HepG2 (cell line): ENCODE data around the gene STX2. TPM values are rescaled to one million over a fixed set of nuclear protein-coding genes. Genes with fewer than 3 reads are reported as not detected.

ENCODE experiments used
- ARNTL ChIP-seq: sonication (generic); formaldehyde crosslinking; IDR thresholded peaks from 2 replicates; pipeline ENCODE4 v1.4.0; 2020; ENCODE audit warnings: mild to moderate bottlenecking, missing genetic modification reagents
- ATM ChIP-seq: fragments of 450-650 bp; IDR thresholded peaks from 2 replicates; pipeline ENCODE4 v1.7.1; 2017; ENCODE audit warnings: mild to moderate bottlenecking, borderline replicate concordance
- ATRX ChIP-seq: sonication (generic); formaldehyde crosslinking; IDR thresholded peaks from 2 replicates; pipeline ENCODE4 v1.4.0; 2020; ENCODE audit warnings: missing genetic modification reagents, borderline replicate concordance
- HCFC1 ChIP-seq: fragments of 150-350 bp; IDR thresholded peaks from 2 replicates; pipeline ENCODE4 v1.6.1; 2014; ENCODE audit warnings: low read depth, low read length
- IKZF1 ChIP-seq: fragments of 450-650 bp; IDR thresholded peaks from 2 replicates; pipeline ENCODE4 v1.7.1; 2016
- KDM5B ChIP-seq: sonication (generic); formaldehyde crosslinking; IDR thresholded peaks from 2 replicates; pipeline ENCODE4 v1.4.0; 2020; ENCODE audit warnings: missing genetic modification reagents, mild to moderate bottlenecking, borderline replicate concordance
- KMT2A ChIP-seq: sonication (generic); formaldehyde crosslinking; IDR thresholded peaks from 2 replicates; pipeline ENCODE4 v1.4.0; 2020; ENCODE audit warnings: missing genetic modification reagents
- RARG ChIP-seq: sonication (generic); formaldehyde crosslinking; IDR thresholded peaks from 2 replicates; pipeline ENCODE4 v1.4.0; 2020; ENCODE audit warnings: low read depth, mild to moderate bottlenecking, missing genetic modification reagents
- SOX6 ChIP-seq, 2 experiments: fragments of 450-650 bp in 1 of 2; sonication (generic) in 1 of 2; formaldehyde crosslinking in 1 of 2; IDR thresholded peaks; 2 replicates each; pipeline versions ENCODE4 v1.4.0 to v1.6.1; 2017 to 2020; ENCODE audit warnings: antibody characterized with exemption in 1 of 2, mild to moderate bottlenecking in 1 of 2, missing genetic modification reagents in 1 of 2
- TAF1 ChIP-seq: sonication (generic); formaldehyde crosslinking; IDR thresholded peaks from 2 replicates; pipeline ENCODE4 v1.4.0; 2020; ENCODE audit warnings: missing genetic modification reagents
- ZFY ChIP-seq: sonication (generic); formaldehyde crosslinking; IDR thresholded peaks from 2 replicates; pipeline ENCODE4 v1.4.0; 2020; ENCODE audit warnings: missing genetic modification reagents
- ZMYM2 ChIP-seq: sonication (generic); formaldehyde crosslinking; IDR thresholded peaks from 2 replicates; pipeline ENCODE4 v1.8.0; 2022; ENCODE audit warnings: mild to moderate bottlenecking, missing genetic modification reagents
- ZNF121 ChIP-seq: sonication (generic); formaldehyde crosslinking; IDR thresholded peaks from 2 replicates; pipeline ENCODE4 v1.5.0; 2020; ENCODE audit warnings: mild to moderate bottlenecking, missing genetic modification reagents
- ZNF143 ChIP-seq: sonication (generic); formaldehyde crosslinking; IDR thresholded peaks from 2 replicates; pipeline ENCODE4 v1.4.0; 2020; ENCODE audit warnings: missing genetic modification reagents
- ZNF253 ChIP-seq: sonication (generic); formaldehyde crosslinking; IDR thresholded peaks from 2 replicates; pipeline ENCODE4 v1.8.0; 2022; ENCODE audit warnings: mild to moderate bottlenecking, missing genetic modification reagents, borderline replicate concordance
- ZNF496 ChIP-seq: sonication (generic); formaldehyde crosslinking; IDR thresholded peaks from 2 replicates; pipeline ENCODE4 v1.8.1; 2023; ENCODE audit warnings: mild to moderate bottlenecking, moderate library complexity, missing genetic modification reagents; ENCODE audit not compliant: insufficient replicate concordance
- ZNF512B ChIP-seq: sonication (generic); formaldehyde crosslinking; IDR thresholded peaks from 2 replicates; pipeline ENCODE4 v1.5.1; 2020; ENCODE audit warnings: missing genetic modification reagents, mild to moderate bottlenecking, borderline replicate concordance
- ZNF746 ChIP-seq: sonication (generic); formaldehyde crosslinking; IDR thresholded peaks from 2 replicates; pipeline ENCODE4 v1.8.0; 2022; ENCODE audit warnings: mild to moderate bottlenecking, missing genetic modification reagents
- polyA plus RNA-seq, 8 experiments: library from polyadenylated mRNA; depleted of rRNA in 3 of 8; stranded (reverse) in 7 of 8; unstranded in 1 of 8; fragments of >200 nt; fragmentation: Illumina TruSeq in 4 of 8; extraction: Trizol in 4 of 8; gene quantifications; 2 replicates each; pipeline versions ENCODE4 v1.2.1 to v1.2.3, GENCODE V29; 2011 to 2016; ENCODE audit warnings: low read depth in 4 of 8, missing spikeins in 1 of 8, mixed read lengths in 1 of 8; ENCODE audit not compliant: insufficient read depth in 1 of 8
- total RNA-seq, 5 experiments: library from RNA; depleted of rRNA; stranded (reverse); fragments of >200 nt; fragmentation: Illumina TruSeq; extraction: Trizol; gene quantifications; 2 replicates each; pipeline ENCODE4 v1.2.3, GENCODE V29; 2016; ENCODE audit warnings: low read depth in 1 of 5
- TF ChIP-seq, protein P1 (sequence below): sonication (generic); formaldehyde crosslinking; IDR thresholded peaks from 2 replicates; pipeline ENCODE4 v1.4.0; 2020; ENCODE audit warnings: low read depth, mild to moderate bottlenecking, missing genetic modification reagents
- TF ChIP-seq, protein P2 (sequence below): sonication (generic); formaldehyde crosslinking; IDR thresholded peaks from 2 replicates; pipeline ENCODE4 v1.4.0; 2020; ENCODE audit warnings: missing genetic modification reagents
- TF ChIP-seq, protein P3 (sequence below): sonication (generic); formaldehyde crosslinking; IDR thresholded peaks from 2 replicates; pipeline ENCODE4 v1.8.0; 2022; ENCODE audit warnings: missing genetic modification reagents, mild to moderate bottlenecking, inconsistent platforms, borderline replicate concordance
- TF ChIP-seq, protein P4 (sequence below): sonication (generic); formaldehyde crosslinking; IDR thresholded peaks from 2 replicates; pipeline ENCODE4 v1.4.0; 2020; ENCODE audit warnings: mild to moderate bottlenecking, missing genetic modification reagents

STX2 gene
- total and polyA plus RNA-seq, 2 of the 13 experiments (the other 11 are each of a cell fraction or from before 2014, with no cell fraction given), result 13.4 to 25.1 TPM

GRCh38 chr12:130754234-130754901, 84.7 kb downstream of the STX2 start (continued):
- TF ChIP-seq ATM, result peak; percentile 53; the same call in 1 of the 2 replicates
- no peak for TF ChIP-seq ZFY (CRISPR knock-in tag)
- peak; percentile 67; the same call in 1 of the 2 replicates for TF ChIP-seq IKZF1
- no peak for TF ChIP-seq ZNF121 (CRISPR knock-in tag)
- TF ChIP-seq KDM5B (CRISPR knock-in tag), result no peak
- TF ChIP-seq ARNTL, result no peak
- TF ChIP-seq, protein P1, sequence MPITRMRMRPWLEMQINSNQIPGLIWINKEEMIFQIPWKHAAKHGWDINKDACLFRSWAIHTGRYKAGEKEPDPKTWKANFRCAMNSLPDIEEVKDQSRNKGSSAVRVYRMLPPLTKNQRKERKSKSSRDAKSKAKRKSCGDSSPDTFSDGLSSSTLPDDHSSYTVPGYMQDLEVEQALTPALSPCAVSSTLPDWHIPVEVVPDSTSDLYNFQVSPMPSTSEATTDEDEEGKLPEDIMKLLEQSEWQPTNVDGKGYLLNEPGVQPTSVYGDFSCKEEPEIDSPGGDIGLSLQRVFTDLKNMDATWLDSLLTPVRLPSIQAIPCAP, result no peak
- TF ChIP-seq ZNF253 (CRISPR knock-in tag), result no peak
- TF ChIP-seq ZNF746 (CRISPR knock-in tag), result no peak
- TF ChIP-seq ZNF143 (CRISPR knock-in tag), result no peak
- TF ChIP-seq SOX6 (IDR thresholded peaks at IDR 0.05), result peak; percentile 74; the same call in 1 of the 2 replicates
- no peak for TF ChIP-seq SOX6 (CRISPR knock-in tag; IDR thresholded peaks at IDR 0.05)
- no peak for TF ChIP-seq ZNF496 (CRISPR knock-in tag)
- TF ChIP-seq ZNF512B, result no peak
- TF ChIP-seq, protein P2, sequence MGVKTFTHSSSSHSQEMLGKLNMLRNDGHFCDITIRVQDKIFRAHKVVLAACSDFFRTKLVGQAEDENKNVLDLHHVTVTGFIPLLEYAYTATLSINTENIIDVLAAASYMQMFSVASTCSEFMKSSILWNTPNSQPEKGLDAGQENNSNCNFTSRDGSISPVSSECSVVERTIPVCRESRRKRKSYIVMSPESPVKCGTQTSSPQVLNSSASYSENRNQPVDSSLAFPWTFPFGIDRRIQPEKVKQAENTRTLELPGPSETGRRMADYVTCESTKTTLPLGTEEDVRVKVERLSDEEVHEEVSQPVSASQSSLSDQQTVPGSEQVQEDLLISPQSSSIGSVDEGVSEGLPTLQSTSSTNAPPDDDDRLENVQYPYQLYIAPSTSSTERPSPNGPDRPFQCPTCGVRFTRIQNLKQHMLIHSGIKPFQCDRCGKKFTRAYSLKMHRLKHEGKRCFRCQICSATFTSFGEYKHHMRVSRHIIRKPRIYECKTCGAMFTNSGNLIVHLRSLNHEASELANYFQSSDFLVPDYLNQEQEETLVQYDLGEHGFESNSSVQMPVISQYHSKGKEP, result no peak
- no peak for TF ChIP-seq ZMYM2 (CRISPR knock-in tag)
- TF ChIP-seq, protein P3, sequence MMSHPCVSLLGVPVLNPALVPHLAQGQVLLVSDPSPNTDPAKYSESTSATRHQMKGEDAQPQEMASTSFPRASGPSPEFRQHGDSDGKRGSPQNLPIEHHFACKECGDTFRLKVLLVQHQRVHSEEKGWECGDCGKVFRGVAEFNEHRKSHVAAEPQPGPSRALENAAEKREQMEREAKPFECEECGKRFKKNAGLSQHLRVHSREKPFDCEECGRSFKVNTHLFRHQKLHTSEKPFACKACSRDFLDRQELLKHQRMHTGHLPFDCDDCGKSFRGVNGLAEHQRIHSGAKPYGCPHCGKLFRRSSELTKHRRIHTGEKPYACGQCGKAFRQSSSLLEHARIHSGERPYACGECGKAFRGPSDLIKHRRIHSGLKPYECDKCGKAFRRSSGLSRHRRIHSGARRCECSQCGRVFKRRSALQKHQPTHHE (CRISPR knock-in tag), result no peak
- TF ChIP-seq RARG (CRISPR knock-in tag), result no peak
- TF ChIP-seq, protein P4, sequence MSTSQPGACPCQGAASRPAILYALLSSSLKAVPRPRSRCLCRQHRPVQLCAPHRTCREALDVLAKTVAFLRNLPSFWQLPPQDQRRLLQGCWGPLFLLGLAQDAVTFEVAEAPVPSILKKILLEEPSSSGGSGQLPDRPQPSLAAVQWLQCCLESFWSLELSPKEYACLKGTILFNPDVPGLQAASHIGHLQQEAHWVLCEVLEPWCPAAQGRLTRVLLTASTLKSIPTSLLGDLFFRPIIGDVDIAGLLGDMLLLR (CRISPR knock-in tag), result no peak
- TF ChIP-seq ATRX (CRISPR knock-in tag), result no peak
- no peak for TF ChIP-seq KMT2A (CRISPR knock-in tag)
- TF ChIP-seq HCFC1, result no peak
- TF ChIP-seq TAF1 (CRISPR knock-in tag), result no peak
